GM18951 (cell line): ENCODE results near the gene CXXC5.

ENCODE experiments used
- POLR2A ChIP-seq: IDR thresholded peaks from 4 replicates; pipeline ENCODE4 v1.6.1; 2011; ENCODE audit warnings: mild to moderate bottlenecking; ENCODE audit not compliant: insufficient read length, insufficient read depth; ENCODE audit errors: extremely low read depth
- in situ Hi-C: fragments of 300-500 bp; cut with MboI; formaldehyde crosslinking; loops from one replicate; pipeline ENCODE4 v1.12.0; 2022; ENCODE audit warnings: low sequenced_read_pairs, mixed read lengths, inconsistent platforms; ENCODE audit not compliant: unreplicated experiment

Gene CXXC5

DNA sequence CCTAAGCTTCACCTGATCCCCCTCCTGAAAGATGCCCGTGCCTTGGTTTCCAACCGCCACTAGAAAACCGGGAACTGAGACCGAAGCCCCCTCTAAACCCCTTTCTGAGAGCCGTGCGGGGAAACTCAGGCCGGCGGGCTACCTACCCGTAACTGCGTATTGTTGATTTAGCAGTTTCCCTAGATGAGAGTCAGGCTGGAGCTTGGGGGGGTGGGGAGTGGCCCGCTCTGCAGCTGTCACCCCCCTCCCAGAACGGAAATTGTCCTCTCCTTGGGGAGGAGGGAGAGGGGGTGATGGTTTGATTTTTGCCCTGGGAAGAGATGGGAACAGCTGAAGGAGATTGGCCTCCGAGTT is 2.5 kb downstream of the CXXC5 start:
- TF ChIP-seq POLR2A, result peak; percentile 38
- in situ Hi-C loops, result no loop called here

- TF ChIP-seq POLR2A, result no peak
- in situ Hi-C loops, result no loop called here
Observed at GRCh38 chr5:139651043-139651834, 3.1 kb downstream of the CXXC5 start.

GRCh38 chr5:139651853-139652787 is 4.0 kb downstream of the CXXC5 start:
- in situ Hi-C loops, result no loop called here
- no peak for TF ChIP-seq POLR2A

DNA sequence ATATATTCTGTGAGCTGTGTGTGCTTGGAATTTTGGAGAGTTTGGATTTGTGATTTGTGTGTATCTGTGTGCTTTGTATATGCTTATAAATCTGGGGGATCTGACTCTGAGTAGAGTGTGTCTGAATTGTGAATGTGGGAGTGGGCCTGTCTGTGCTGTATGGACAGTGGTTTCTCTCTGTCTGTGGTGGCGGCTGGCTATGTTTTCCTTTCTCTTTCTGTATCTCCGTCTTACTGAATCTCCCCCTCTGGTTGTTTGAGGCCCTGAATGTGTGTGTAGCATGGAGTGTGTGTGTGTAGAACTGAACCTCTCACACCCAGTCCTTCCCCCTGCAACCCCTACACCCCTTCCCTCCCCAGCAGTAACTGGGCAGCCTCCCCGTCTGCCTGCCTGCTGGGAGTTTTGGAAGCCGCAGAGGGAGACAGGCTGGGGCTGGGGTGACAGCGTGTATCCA is 4.7 kb downstream of the CXXC5 start:
- no peak for TF ChIP-seq POLR2A
- in situ Hi-C loops, result no loop called here

GRCh38 chr5:139653616-139654015 is 5.5 kb downstream of the CXXC5 start:
- in situ Hi-C loops, result no loop called here
- peak; percentile 24 for TF ChIP-seq POLR2A

DNA sequence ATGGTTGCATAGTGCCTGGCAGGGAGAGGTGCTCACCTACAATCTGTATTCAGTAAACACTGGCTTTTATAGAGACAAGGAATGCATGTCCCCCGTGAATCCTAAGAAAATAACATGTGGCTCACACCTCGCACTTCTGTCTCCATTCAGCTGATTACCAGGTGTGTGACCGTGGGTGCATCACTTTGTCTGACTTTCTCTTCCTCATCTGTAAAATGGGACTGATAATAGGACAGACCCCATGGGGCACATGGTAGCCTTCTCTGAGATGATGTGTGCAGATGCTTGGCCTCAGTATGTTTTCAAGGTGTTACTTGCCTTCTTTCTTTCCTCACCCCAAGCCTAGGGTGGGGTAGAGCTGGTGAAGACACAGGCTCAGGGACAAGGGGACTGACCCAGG is 6.3 kb downstream of the CXXC5 start:
- TF ChIP-seq POLR2A, result no peak
- in situ Hi-C loops, result no loop called here

DNA sequence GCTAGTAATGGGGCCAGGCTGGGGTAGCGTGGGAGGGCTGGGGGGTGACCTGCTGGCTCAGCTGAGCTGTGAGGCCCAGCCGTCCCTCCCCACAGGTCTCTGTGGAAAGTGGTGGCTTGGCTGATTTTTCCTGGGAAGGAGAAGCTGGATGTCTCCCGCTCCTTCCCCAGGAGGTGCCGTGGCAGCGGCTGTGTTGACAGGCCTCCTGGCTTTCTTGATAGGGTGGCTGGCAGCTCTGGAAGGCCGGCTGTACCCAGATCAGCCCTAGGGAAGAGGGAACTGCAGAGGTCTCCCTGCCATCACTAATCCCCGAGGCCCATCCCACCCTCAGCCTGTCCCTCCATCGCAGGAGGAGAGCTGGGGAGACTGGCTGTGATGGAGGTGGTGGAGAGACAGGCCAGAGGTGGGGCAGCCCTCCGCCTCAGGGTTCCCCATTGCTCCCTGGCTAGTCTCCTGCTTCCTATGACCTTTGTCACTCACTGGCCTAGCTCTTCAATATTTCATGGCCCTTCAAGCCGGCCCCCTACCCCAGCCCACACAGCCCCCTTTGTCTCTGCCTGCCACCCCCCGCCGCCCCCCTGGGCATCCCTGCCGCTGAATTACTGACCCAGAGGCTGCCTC is 6.8 kb downstream of the CXXC5 start:
- in situ Hi-C loops, result no loop called here
- no peak for TF ChIP-seq POLR2A

DNA sequence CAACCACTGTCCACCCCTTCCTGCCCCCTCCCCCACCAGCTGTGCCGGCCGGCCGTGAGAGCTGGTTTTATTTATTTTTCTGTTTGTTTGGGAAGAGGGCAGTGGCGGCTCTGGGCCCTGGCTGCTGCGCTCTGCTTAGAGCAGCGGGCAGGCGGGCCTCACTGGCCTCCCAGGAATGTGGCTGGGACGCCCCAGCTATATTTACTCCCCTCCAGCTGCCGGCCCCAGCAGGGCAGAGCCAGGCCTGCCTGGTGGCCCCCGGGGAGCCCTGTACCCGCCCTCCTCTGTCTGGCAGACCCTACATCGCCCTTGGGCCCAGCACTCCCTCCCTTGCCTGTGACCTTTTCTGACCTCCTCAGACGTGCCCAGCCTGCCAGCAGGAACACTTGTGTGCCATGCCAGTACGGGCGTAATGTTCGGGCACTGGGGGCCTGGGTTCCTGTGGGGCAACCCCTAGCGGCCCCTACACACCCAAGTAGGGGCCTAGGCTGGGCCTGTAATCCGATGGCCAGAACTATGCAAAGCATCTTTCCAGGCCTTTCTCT is 7.7 kb downstream of the CXXC5 start:
- no peak for TF ChIP-seq POLR2A
- in situ Hi-C loops, result no loop called here

GRCh38 chr5:139657363-139658321 is 9.5 kb downstream of the CXXC5 start:
- in situ Hi-C loops, result no loop called here
- peak; percentile 38 for TF ChIP-seq POLR2A

- in situ Hi-C loops, result no loop called here
- no peak for TF ChIP-seq POLR2A
Observed at GRCh38 chr5:139658501-139658927, 10.4 kb downstream of the CXXC5 start.

DNA sequence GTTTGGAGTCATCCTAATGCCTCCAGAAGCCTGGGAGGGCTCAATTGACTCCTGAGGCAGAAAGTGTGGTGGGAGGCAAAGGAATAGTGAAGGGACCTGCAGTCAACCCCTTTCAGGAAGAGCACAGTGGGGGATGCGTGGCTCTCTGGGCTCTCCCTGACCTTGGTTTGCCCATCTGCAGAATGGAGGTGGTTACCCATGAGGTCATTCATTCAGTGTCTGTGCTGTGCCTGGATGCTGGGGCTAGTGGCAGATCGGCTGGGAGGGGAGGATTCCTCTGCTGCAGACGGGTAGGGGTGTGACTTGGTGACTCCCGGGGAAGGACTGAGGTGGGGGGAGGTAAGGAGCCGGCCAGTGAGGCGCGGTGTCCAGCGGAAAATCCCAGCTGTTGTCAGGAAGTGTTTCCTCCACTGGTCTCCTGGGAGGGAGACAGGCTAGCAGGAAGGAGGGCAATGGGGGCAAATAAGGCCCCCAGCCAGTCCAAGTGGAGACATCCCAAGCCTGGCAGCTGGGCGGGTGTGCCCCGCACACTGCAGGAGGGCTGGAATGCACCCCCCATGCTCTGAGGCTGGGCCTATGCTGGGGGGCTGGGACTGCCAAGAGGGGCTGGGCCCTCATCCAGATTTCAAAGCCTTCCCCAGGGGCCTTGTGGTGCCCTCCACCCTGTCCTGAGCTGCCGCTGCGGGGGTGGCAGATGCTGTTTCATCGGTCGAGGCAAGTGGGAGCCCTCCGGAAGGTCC is 10.9 kb downstream of the CXXC5 start:
- TF ChIP-seq POLR2A, result no peak
- in situ Hi-C loops, result no loop called here

- in situ Hi-C loops, result no loop called here
- TF ChIP-seq POLR2A, result no peak
Observed at GRCh38 chr5:139659695-139660101, 11.5 kb downstream of the CXXC5 start.
